Endothelial cell of umbilical vein (primary cell): Measurements from ENCODE around the gene SH2D3C. TPM values are rescaled to one million over a fixed set of nuclear protein-coding genes. Genes with fewer than 3 reads are reported as not detected.
A peak's percentile ranks its signal among the peaks of the same experiment; 100 is the strongest.

Experiments used
- BruUV-seq: library from RNA; stranded (reverse); fragments of 400-500 nt; replicated peaks from 2 replicates; lab custom pipeline; 2021; lab: Mats Ljungman, UMichigan
- CTCF ChIA-PET: fragments of 300-600, 350-600 bp; sonication (Branson Sonifier 250); formaldehyde crosslinking; loops from one replicate; lab custom pipeline; 2021; ENCODE audit warnings: antibody characterized with exemption, inconsistent platforms; lab: Charles Lee
- POLR2A ChIA-PET: fragments of 300-600, 350-600 bp; sonication (Branson Sonifier 250); formaldehyde crosslinking; loops from one replicate; lab custom pipeline; 2021; ENCODE audit warnings: antibody characterized with exemption, inconsistent platforms; lab: Charles Lee
- DNase-seq: peaks from one replicate; pipeline ENCODE4 v3.0.0-alpha.2; 2011; ENCODE audit warnings: low read depth, low spot score
- FAIRE-seq: peaks from 2 replicates; lab custom pipeline; 2011; peaks lifted over from hg19 to GRCh38; lab: Jason Lieb, UNC
- H2AFZ ChIP-seq: 2 replicates; pipeline ENCODE4 v1.6.0; 2012; ENCODE audit warnings: low read depth, low read length, control low read depth, inconsistent platforms
- H3K27ac ChIP-seq: 2 replicates; pipeline ENCODE4 v1.5.1; 2011; ENCODE audit warnings: low read depth, mild to moderate bottlenecking, control low read depth, low read length, moderate library complexity; ENCODE audit not compliant: insufficient read depth
- H3K27me3 ChIP-seq, 2 experiments: 2 replicates each; pipeline versions ENCODE4 v1.6.0 to v1.6.1; 2011; ENCODE audit warnings: low read length in 2 of 2, mixed read lengths in 1 of 2; ENCODE audit not compliant: control insufficient read depth in 2 of 2, insufficient read depth in 2 of 2
- H3K36me3 ChIP-seq, 2 experiments: 2 replicates in 1 of 2; 3 replicates in 1 of 2; pipeline ENCODE4 v1.5.1; 2011; ENCODE audit warnings: low read length in 2 of 2, mild to moderate bottlenecking in 1 of 2, moderate library complexity in 1 of 2; ENCODE audit not compliant: control insufficient read depth in 2 of 2, insufficient read depth in 2 of 2; ENCODE audit errors: extremely low read depth in 1 of 2
- H3K4me1 ChIP-seq: 3 replicates; pipeline ENCODE4 v1.5.1; 2011; ENCODE audit warnings: mild to moderate bottlenecking, low read length; ENCODE audit not compliant: control insufficient read depth, insufficient read depth; ENCODE audit errors: extremely low read depth
- H3K4me2 ChIP-seq: 2 replicates; pipeline ENCODE4 v1.6.1; 2011; ENCODE audit warnings: low read length, control low read depth, mixed read lengths; ENCODE audit not compliant: insufficient read depth
- H3K4me3 ChIP-seq, 3 experiments: fragments of 200-600 bp in 1 of 3; sonication (generic), shearing (Covaris generic) in 1 of 3; replicated peaks in 1 of 3; 2 replicates each; pipeline ENCODE4 v1.5.1; 2011 to 2016; ENCODE audit warnings: control low read depth in 3 of 3, low read length in 3 of 3, mild to moderate bottlenecking in 2 of 3, inconsistent platforms in 1 of 3, low read depth in 1 of 3, moderate library complexity in 1 of 3; ENCODE audit not compliant: insufficient read depth in 1 of 3
- H3K79me2 ChIP-seq: 2 replicates; pipeline ENCODE4 v1.6.0; 2012; ENCODE audit warnings: low read length, inconsistent platforms; ENCODE audit not compliant: control insufficient read depth, insufficient read depth
- H3K9ac ChIP-seq: replicated peaks from 2 replicates; pipeline ENCODE3; 2011; ENCODE audit warnings: low read length, control low read depth; ENCODE audit not compliant: insufficient read depth; ENCODE audit errors: extremely low read depth
- H3K9me1 ChIP-seq: replicated peaks from 3 replicates; pipeline ENCODE4 v1.6.0; 2011; ENCODE audit warnings: mild to moderate bottlenecking, low read length; ENCODE audit not compliant: control insufficient read depth, insufficient read depth; ENCODE audit errors: extremely low read depth
- H3K9me3 ChIP-seq: replicated peaks from 2 replicates; pipeline ENCODE4 v1.5.1; 2012; ENCODE audit warnings: low read length, inconsistent platforms; ENCODE audit not compliant: control insufficient read depth, insufficient read depth
- H4K20me1 ChIP-seq: replicated peaks from 2 replicates; pipeline ENCODE3; 2011; ENCODE audit warnings: mild to moderate bottlenecking, low read length; ENCODE audit not compliant: control insufficient read depth, insufficient read depth; ENCODE audit errors: extremely low read depth
- CTCF ChIP-seq, 2 donors: IDR thresholded peaks; 1 replicate in 1 of 2; 2 replicates in 1 of 2; pipeline ENCODE4 v1.5.1; 2011; ENCODE audit warnings: low read length in 2 of 2, mild to moderate bottlenecking in 2 of 2, moderate library complexity in 2 of 2, control low read depth in 1 of 2, inconsistent platforms in 1 of 2, low read depth in 1 of 2; ENCODE audit not compliant: insufficient read depth in 1 of 2; ENCODE audit errors: extremely low read depth in 1 of 2
- POLR2A ChIP-seq: IDR thresholded peaks from 2 replicates; pipeline ENCODE4 v1.6.1; 2012; ENCODE audit warnings: low read depth, mild to moderate bottlenecking, control low read depth, low read length
- dilution Hi-C: fragments of 300-500 bp; cut with MboI; formaldehyde crosslinking; loops from one replicate; pipeline ENCODE4 v1.15.0; 2019; ENCODE audit warnings: low sequenced_read_pairs; ENCODE audit not compliant: extremely low pct_ligation_motif_present
- intact Hi-C: fragments of 100-400 bp; cut with micrococcal nuclease; formaldehyde crosslinking; loops from one replicate; pipeline ENCODE4 v1.10.0; 2022
- polyA plus RNA-seq, 4 experiments: library from polyadenylated mRNA; depleted of rRNA in 3 of 4; stranded (reverse) in 3 of 4; unstranded in 1 of 4; fragments of >200 nt; gene quantifications; 2 replicates each; pipeline versions ENCODE4 v1.2.1 to v1.2.3, GENCODE V29; 2011 to 2012; ENCODE audit warnings: missing spikeins in 1 of 4
- total RNA-seq: library from RNA; stranded (reverse); gene quantifications from 2 replicates; pipeline ENCODE4 v1.2.3, GENCODE V29; 2021

The SH2D3C gene
- total and polyA plus RNA-seq, 2 donors (not counting 3 experiments of a cell fraction or from before 2014, with no cell fraction given): 95.0 to 173 TPM

GRCh38 chr9:127735530-127736185 is 42.8 kb downstream of the SH2D3C start:
- peak; percentile 20 for TF ChIP-seq POLR2A
- TF ChIP-seq CTCF (IDR thresholded peaks at IDR 0.05; ENCODE audit: extremely low read depth in 1 of 2, insufficient read depth in 1 of 2, low read depth in 1 of 2, low read length in 2 of 2): no peak
- H3K4me1 ChIP-seq: peaks cover 12% of the 10 kb centered on the region
- H3K36me3 ChIP-seq: peaks cover 13 to 31% of the 10 kb centered on the region in 2 experiments
- DNase-seq (no peak), FAIRE-seq (no peak)
- peak overlapping the region; percentile 68 for H3K27ac ChIP-seq
- H3K4me3 ChIP-seq: no peak overlapping the region
- H4K20me1 ChIP-seq: no peaks in the 10 kb centered on the region
- ChIA-PET POLR2A (interaction anchor here (0.9 to 1.3 kb wide), 3 partner anchors 50 to 181 kb away, joined by 3 to 4 read pairs (median 4); partner anchors contain the start of genes CDK9 and ST6GALNAC4), CTCF (interaction anchor here (1.0 to 2.4 kb wide), 33 partner anchors 9 to 311 kb away, joined by 3 to 94 read pairs (median 7); partner anchors contain the start of genes CDK9, PTRH1, STXBP1 and TTC16)
- H3K9me3 ChIP-seq: no peaks in the 10 kb centered on the region
- no peaks in the 10 kb centered on the region for H3K9me1 ChIP-seq
- H3K27me3 ChIP-seq: no peaks in the 10 kb centered on the region
- dilution Hi-C loops (no loop called here), intact Hi-C loops (loop anchor here (1.0 kb wide), 6 partner anchors 29 to 186 kb away; no protein-coding TSS in a partner anchor)
- BruUV-seq: no TSS peak
- H2AFZ ChIP-seq: no peak overlapping the region
- peak overlapping the region; percentile 55 for H3K9ac ChIP-seq
- H3K79me2 ChIP-seq: peaks cover 2% of the 10 kb centered on the region
- H3K4me2 ChIP-seq: peak overlapping the region; percentile 28
